Activated CD8-positive, alpha-beta T cell treated with anti-CD3 and anti-CD28 coated beads, Interleukin-2, amount 10 ng/mL, durations not matched to agents 7 days and 5 days (primary cell): ENCODE results near the gene KIF2C. TPM values are rescaled to one million over a fixed set of nuclear protein-coding genes. Genes with fewer than 3 reads are reported as not detected.

ENCODE experiments used
- ATAC-seq: fragments of 150-1000 bp; cut with Tn5 transposase; one replicate; pipeline ENCODE4 v1.10.0; 2021; ENCODE audit warnings: moderate library complexity
- CTCF ChIA-PET: fragments of 350-600 bp; sonication (Branson Sonifier 250); formaldehyde crosslinking; loops from one replicate; lab custom pipeline; 2021; ENCODE audit warnings: antibody characterized with exemption; lab: Charles Lee
- POLR2A ChIA-PET: fragments of 350-600 bp; sonication (Branson Sonifier 250); formaldehyde crosslinking; loops from one replicate; lab custom pipeline; 2021; ENCODE audit warnings: antibody characterized with exemption; lab: Charles Lee
- DNase-seq: peaks from one replicate; pipeline ENCODE4 v3.0.0-alpha.2; 2020
- H3K27ac Mint-ChIP-seq: one replicate; pipeline ENCODE4 v1.8.0; 2021; ENCODE audit warnings: mild to moderate bottlenecking, mixed read lengths
- H3K27me3 Mint-ChIP-seq: one replicate; pipeline ENCODE4 v1.8.0; 2021; ENCODE audit warnings: low read depth, mixed read lengths
- H3K36me3 Mint-ChIP-seq: one replicate; pipeline ENCODE4 v1.8.0; 2021; ENCODE audit warnings: low read depth, mixed read lengths
- H3K4me1 Mint-ChIP-seq: one replicate; pipeline ENCODE4 v1.8.0; 2021; ENCODE audit warnings: low read depth, mixed read lengths
- H3K4me3 Mint-ChIP-seq: one replicate; pipeline ENCODE4 v1.8.0; 2021; ENCODE audit warnings: mild to moderate bottlenecking, mixed read lengths
- H3K9me3 Mint-ChIP-seq: one replicate; pipeline ENCODE4 v1.8.0; 2022; ENCODE audit warnings: mixed read lengths; ENCODE audit not compliant: insufficient read depth
- total RNA-seq, 2 experiments: library from RNA; stranded (reverse); gene quantifications; one replicate each; pipeline ENCODE4 v1.2.3, GENCODE V29; 2021

Gene KIF2C
- total RNA-seq, 2 experiments from 2014 or later: 125 to 126 TPM

GRCh38 chr1:44718091-44718490 lies 21.5 kb upstream of the KIF2C start:
- DNase-seq: no peak
- no peak for ATAC-seq
- no peaks in the 10 kb centered on the region for H3K9me3 Mint-ChIP-seq
- H3K4me3 Mint-ChIP-seq: no peak overlapping the region
- H3K36me3 Mint-ChIP-seq: no peaks in the 10 kb centered on the region
- ChIA-PET POLR2A (interaction anchor here (1.6 to 11.6 kb wide), 4 partner anchors 15 to 103 kb away, joined by 3 to 839 read pairs (median 5); partner anchors contain the start of genes ARMH1, RNU5D-1 and TMEM53), CTCF (interaction anchor here (0.6 to 6.1 kb wide), 9 partner anchors 9 to 74 kb away, joined by 3 to 35 read pairs (median 4); partner anchors contain the start of genes ARMH1, RNU5D-1 and TMEM53)
- H3K27ac Mint-ChIP-seq: no peak overlapping the region
- no peaks in the 10 kb centered on the region for H3K27me3 Mint-ChIP-seq
- H3K4me1 Mint-ChIP-seq: peaks cover 71% of the 10 kb centered on the region

GRCh38 chr1:44719318-44719717 lies 20.3 kb upstream of the KIF2C start:
- no peak overlapping the region for H3K4me3 Mint-ChIP-seq
- POLR2A ChIA-PET: interaction anchor here (0.6 to 18.4 kb wide), 8 partner anchors 14 to 153 kb away, joined by 3 to 839 read pairs (median 4); partner anchors contain the start of genes ARMH1, PLK3, RNU5D-1 and RPS8
- no peak for DNase-seq
- CTCF ChIA-PET: interaction anchor here (2.4 to 6.1 kb wide), 2 partner anchors 9 to 10 kb away, joined by 7 to 35 read pairs; no protein-coding TSS in a partner anchor
- peak overlapping the region; percentile 60 for H3K27ac Mint-ChIP-seq
- H3K36me3 Mint-ChIP-seq: no peaks in the 10 kb centered on the region
- no peak for ATAC-seq
- H3K9me3 Mint-ChIP-seq: no peaks in the 10 kb centered on the region
- no peaks in the 10 kb centered on the region for H3K27me3 Mint-ChIP-seq
- H3K4me1 Mint-ChIP-seq: peaks cover 81% of the 10 kb centered on the region

- peak overlapping the region; percentile 58 for H3K27ac Mint-ChIP-seq
- ChIA-PET POLR2A (interaction anchor here (0.6 to 18.4 kb wide), 8 partner anchors 8 to 966 kb away, joined by 3 to 839 read pairs (median 60); partner anchors contain the start of genes ARMH1, GPBP1L1, HECTD3 and PLK3), CTCF (interaction anchor here (0.9 to 6.1 kb wide), 4 partner anchors 8 to 23 kb away, joined by 4 to 35 read pairs (median 8); partner anchors contain the start of gene RNU5D-1)
- H3K36me3 Mint-ChIP-seq: peaks cover 6% of the 10 kb centered on the region
- no peak overlapping the region for H3K4me3 Mint-ChIP-seq
- H3K27me3 Mint-ChIP-seq: no peaks in the 10 kb centered on the region
- DNase-seq (no peak), ATAC-seq (peak; percentile 5)
- H3K9me3 Mint-ChIP-seq: no peaks in the 10 kb centered on the region
- H3K4me1 Mint-ChIP-seq: peaks cover 79% of the 10 kb centered on the region
These were observed 19.4 kb upstream of the KIF2C start for GRCh38 chr1:44720281-44720680.

GRCh38 chr1:44721485-44722361 lies 17.9 kb upstream of the KIF2C start:
- POLR2A ChIA-PET: interaction anchor here (0.6 to 18.4 kb wide), 82 partner anchors 10 to 1383 kb away, joined by 3 to 839 read pairs (median 7); partner anchors contain the start of genes AKR1A1, ARMH1, BEST4 and BTBD19
- Mint-ChIP-seq H3K4me1 (peaks cover 75% of the 10 kb centered on the region), H3K27me3 (no peaks in the 10 kb centered on the region)

GRCh38 chr1:44723064-44723463 lies 16.6 kb upstream of the KIF2C start:
- Mint-ChIP-seq H3K27ac (peak overlapping the region; percentile 94), H3K9me3 (no peaks in the 10 kb centered on the region), H3K4me3 (peak overlapping the region; percentile 70), H3K36me3 (peaks cover 7% of the 10 kb centered on the region), H3K27me3 (no peaks in the 10 kb centered on the region), H3K4me1 (peaks cover 72% of the 10 kb centered on the region)
- DNase-seq: peak; percentile 53
- POLR2A ChIA-PET: interaction anchor here (1.0 to 18.4 kb wide), 9 partner anchors 10 to 580 kb away, joined by 4 to 839 read pairs (median 64); partner anchors contain the start of genes BTBD19, DYNLT4, HECTD3 and KIF2C
- ATAC-seq: no peak
- CTCF ChIA-PET: interaction anchor here (0.6 to 1.5 kb wide), 5 partner anchors 10 to 1584 kb away, joined by 3 to 4 read pairs (median 3); no protein-coding TSS in a partner anchor

More at GRCh38 chr1:44721485-44722361, 17.9 kb upstream of the KIF2C start:
- H3K27ac Mint-ChIP-seq: peak overlapping the region; percentile 99
- DNase-seq (peak; percentile 93), ATAC-seq (peak; percentile 86)
- peaks cover 7% of the 10 kb centered on the region for H3K36me3 Mint-ChIP-seq
- H3K4me3 Mint-ChIP-seq: peak overlapping the region; percentile 52
- H3K9me3 Mint-ChIP-seq: no peaks in the 10 kb centered on the region
- CTCF ChIA-PET: interaction anchor here (1.0 to 2.4 kb wide), 8 partner anchors 9 to 97 kb away, joined by 3 to 44 read pairs (median 4); partner anchors contain the start of genes PLK3, RNU5D-1 and TMEM53

- peaks cover 7% of the 10 kb centered on the region for H3K36me3 Mint-ChIP-seq
- no peaks in the 10 kb centered on the region for H3K9me3 Mint-ChIP-seq
- CTCF ChIA-PET: interaction anchor here (0.6 to 1.5 kb wide), 5 partner anchors 9 to 1584 kb away, joined by 3 to 4 read pairs (median 3); no protein-coding TSS in a partner anchor
- peak overlapping the region; percentile 94 for H3K27ac Mint-ChIP-seq
- H3K27me3 Mint-ChIP-seq: no peaks in the 10 kb centered on the region
- H3K4me3 Mint-ChIP-seq: peak overlapping the region; percentile 70
- ATAC-seq (no peak), DNase-seq (peak; percentile 53)
- POLR2A ChIA-PET: interaction anchor here (1.0 to 18.4 kb wide), 6 partner anchors 9 to 288 kb away, joined by 3 to 839 read pairs (median 42); partner anchors contain the start of genes HECTD3, PLK3, RNU5D-1 and RPS8
- H3K4me1 Mint-ChIP-seq: peaks cover 68% of the 10 kb centered on the region
These were observed 15.9 kb upstream of the KIF2C start for GRCh38 chr1:44723496-44724295.

GRCh38 chr1:44724296-44724954 lies 15.2 kb upstream of the KIF2C start:
- H3K4me1 Mint-ChIP-seq: peaks cover 67% of the 10 kb centered on the region
- H3K4me3 Mint-ChIP-seq: peak overlapping the region; percentile 79
- peaks cover 7% of the 10 kb centered on the region for H3K36me3 Mint-ChIP-seq
- ChIA-PET CTCF (interaction anchor here (1.5 kb wide), 1 partner anchor 16 kb away, joined by 3 read pairs; no protein-coding TSS in a partner anchor), POLR2A (interaction anchor here (1.2 to 18.4 kb wide), 5 partner anchors 9 to 100 kb away, joined by 3 to 839 read pairs (median 20); partner anchors contain the start of genes PLK3, RNU5D-1 and RPS8)
- DNase-seq: no peak
- no peak for ATAC-seq
- H3K27me3 Mint-ChIP-seq: no peaks in the 10 kb centered on the region
- peak overlapping the region; percentile 86 for H3K27ac Mint-ChIP-seq
- no peaks in the 10 kb centered on the region for H3K9me3 Mint-ChIP-seq

GRCh38 chr1:44724955-44725698 lies 14.5 kb upstream of the KIF2C start:
- Mint-ChIP-seq H3K36me3 (peaks cover 7% of the 10 kb centered on the region), H3K27me3 (no peaks in the 10 kb centered on the region), H3K4me1 (peaks cover 64% of the 10 kb centered on the region), H3K4me3 (peak overlapping the region; percentile 79), H3K9me3 (no peaks in the 10 kb centered on the region), H3K27ac (peak overlapping the region; percentile 86)
- no peak for ATAC-seq
- ChIA-PET CTCF (interaction anchor here (0.9 kb wide), 1 partner anchor 17 kb away, joined by 3 read pairs; no protein-coding TSS in a partner anchor), POLR2A (interaction anchor here (0.7 to 18.4 kb wide), 6 partner anchors 8 to 825 kb away, joined by 3 to 839 read pairs (median 12); partner anchors contain the start of genes PLK3, RNU5D-1 and RPS8)
- DNase-seq: no peak

GRCh38 chr1:44730741-44731512 lies 8.7 kb upstream of the KIF2C start, which contains the start of gene RNU5D-1:
Gene RNU5D-1 (minus strand): TSS chr1:44731170.
- ChIA-PET CTCF (interaction anchor here (0.6 to 4.4 kb wide), 26 partner anchors 9 to 610 kb away, joined by 3 to 61 read pairs (median 4); partner anchors contain the start of genes BEST4, BTBD19, HECTD3 and KIF2C), POLR2A (interaction anchor here (0.6 to 18.4 kb wide), 69 partner anchors 11 to 1501 kb away, joined by 3 to 839 read pairs (median 5); partner anchors contain the start of genes AKR1A1, ARMH1, BEST4 and BTBD19)
- H3K9me3 Mint-ChIP-seq: no peaks in the 10 kb centered on the region
- ATAC-seq (peak; percentile 82), DNase-seq (peak; percentile 97)
- peak within 1 kb of the TSS; percentile 64 for H3K4me3 Mint-ChIP-seq
- no peaks in the 10 kb centered on the region for H3K36me3 Mint-ChIP-seq
- peaks cover 45% of the 10 kb centered on the region for H3K4me1 Mint-ChIP-seq
- no peaks in the 10 kb centered on the region for H3K27me3 Mint-ChIP-seq
- H3K27ac Mint-ChIP-seq: peak within 1 kb of the TSS; percentile 99
